HepG2 (cell line): Measurements from ENCODE around the gene UBE2S. TPM values are rescaled to one million over a fixed set of nuclear protein-coding genes. Genes with fewer than 3 reads are reported as not detected.

Experiments
- ATAC-seq: fragments of 200-7000 bp; cut with Tn5 transposase; 3 replicates; pipeline ENCODE4 v1.9.1; 2020; ENCODE audit warnings: mild to moderate bottlenecking, moderate library complexity
- BruUV-seq: library from RNA; stranded (reverse); fragments of 400-500 nt; replicated peaks from 2 replicates; lab custom pipeline; 2021; lab: Mats Ljungman, UMichigan
- CTCF ChIA-PET: fragments of 300-600 bp; formaldehyde crosslinking; extraction: SDS; loops from one replicate; lab custom pipeline; 2021; ENCODE audit warnings: low total read pairs, inconsistent platforms, low intra/inter-chr PET ratio; lab: Yijun Ruan, JAX
- POLR2A ChIA-PET: fragments of 350-600 bp; sonication (Branson Sonifier 250); formaldehyde crosslinking; loops from one replicate; lab custom pipeline; 2020; ENCODE audit warnings: antibody characterized with exemption, inconsistent platforms; lab: Yijun Ruan, JAX
- DNase-seq: peaks from one replicate; pipeline ENCODE4 v3.0.0-alpha.2; 2015; ENCODE audit warnings: low spot score
- FAIRE-seq: peaks from 3 replicates; lab custom pipeline; 2011; peaks lifted over from hg19 to GRCh38; lab: Jason Lieb, UNC
- H2AFZ ChIP-seq: one replicate; pipeline ENCODE4 v1.6.1; 2011; ENCODE audit warnings: low read length, inconsistent platforms
- H3K27ac ChIP-seq: fragments of 300-600 bp; 3 replicates; pipeline ENCODE4 v1.8.0; 2011; ENCODE audit warnings: mixed run types, mild to moderate bottlenecking, mixed read lengths, low read length, inconsistent platforms; ENCODE audit not compliant: insufficient read depth; ENCODE audit errors: extremely low read length
- H3K27me3 ChIP-seq, 2 experiments: fragments of 200-600 bp in 1 of 2; 2 replicates in 1 of 2; 3 replicates in 1 of 2; pipeline versions ENCODE4 v1.6.0 to v1.8.0; 2011; ENCODE audit warnings: low read length in 2 of 2, mild to moderate bottlenecking in 2 of 2, moderate library complexity in 2 of 2, inconsistent platforms in 1 of 2; ENCODE audit not compliant: insufficient read depth in 2 of 2, control insufficient read depth in 1 of 2
- H3K36me3 ChIP-seq, 2 experiments: fragments of 200-600 bp in 1 of 2; replicated peaks in 1 of 2; 2 replicates in 1 of 2; 3 replicates in 1 of 2; pipeline versions ENCODE4 v1.5.1 to v1.8.0; 2011; ENCODE audit warnings: low read length in 2 of 2, inconsistent platforms in 1 of 2; ENCODE audit not compliant: insufficient read depth in 2 of 2, control insufficient read depth in 1 of 2
- H3K4me1 ChIP-seq: 2 replicates; pipeline ENCODE4 v1.5.1; 2012; ENCODE audit warnings: low read length, inconsistent platforms; ENCODE audit not compliant: insufficient read depth
- H3K4me2 ChIP-seq: 2 replicates; pipeline ENCODE4 v1.6.0; 2011; ENCODE audit warnings: low read depth, low read length, inconsistent platforms
- H3K4me3 ChIP-seq, 3 experiments: fragments of 200-600 bp in 1 of 3; sonication (generic), shearing (Covaris generic) in 1 of 3; replicated peaks in 1 of 3; 2 replicates each; pipeline ENCODE4 v1.5.1; 2011 to 2016; ENCODE audit warnings: low read length in 3 of 3, inconsistent platforms in 2 of 3, low read depth in 2 of 3, mild to moderate bottlenecking in 2 of 3, control low read depth in 1 of 3, mixed read lengths in 1 of 3; ENCODE audit not compliant: insufficient read depth in 1 of 3
- H3K79me2 ChIP-seq: one replicate; pipeline ENCODE4 v1.6.1; 2011; ENCODE audit warnings: low read length, inconsistent platforms; ENCODE audit not compliant: insufficient read depth
- H3K9ac ChIP-seq: 2 replicates; pipeline ENCODE4 v1.6.0; 2011; ENCODE audit warnings: mild to moderate bottlenecking, low read depth, low read length, inconsistent platforms; ENCODE audit not compliant: insufficient read depth
- H3K9me3 ChIP-seq: 2 replicates; pipeline ENCODE4 v1.5.1; 2012; ENCODE audit warnings: mild to moderate bottlenecking, low read length
- H4K20me1 ChIP-seq: 2 replicates; pipeline ENCODE4 v1.6.0; 2011; ENCODE audit warnings: inconsistent platforms, mild to moderate bottlenecking, low read length, moderate library complexity; ENCODE audit not compliant: insufficient read depth
- EZH2 ChIP-seq: conservative IDR thresholded peaks from 2 replicates; pipeline ENCODE4 v1.6.1; 2012; ENCODE audit warnings: mild to moderate bottlenecking, low read depth, low read length, moderate library complexity
- POLR2G ChIP-seq: fragments of 200-400 bp; formaldehyde crosslinking; IDR thresholded peaks from 2 replicates; pipeline ENCODE4 v1.6.1; 2018; ENCODE audit warnings: mild to moderate bottlenecking, low read depth, low read length, moderate library complexity
- RFX1 ChIP-seq: fragments of 450-650 bp; IDR thresholded peaks from 2 replicates; pipeline ENCODE4 v1.6.1; 2017
- SIN3B ChIP-seq: fragments of 150-350 bp; IDR thresholded peaks from 2 replicates; pipeline ENCODE4 v1.6.1; 2014; ENCODE audit warnings: low read length
- ZBTB21 ChIP-seq: sonication (generic); formaldehyde crosslinking; IDR thresholded peaks from 2 replicates; pipeline ENCODE4 v1.4.0; 2020; ENCODE audit warnings: missing genetic modification reagents
- ZSCAN9 ChIP-seq: IDR thresholded peaks from 2 replicates; pipeline ENCODE4 v1.6.1; 2016; ENCODE audit warnings: borderline replicate concordance
- WGBS: methylation state at CpG from one replicate; pipeline ENCODE4 v1.1.6; 2017; ENCODE audit warnings: low lambda C conversion rate; 5-methylcytosine and 5-hydroxymethylcytosine counted together
- in situ Hi-C: cut with HindIII; loops from 2 replicates; pipeline ENCODE4 v1.10.0; 2017; ENCODE audit warnings: low pct_unique_long_range_greater_than_20kb; ENCODE audit not compliant: extremely low pct_ligation_motif_present
- intact Hi-C: fragments of 100-400 bp; cut with micrococcal nuclease; formaldehyde crosslinking; loops from one replicate; pipeline ENCODE4 v1.10.0; 2022; ENCODE audit not compliant: unreplicated experiment
- polyA plus RNA-seq, 8 experiments: library from polyadenylated mRNA; depleted of rRNA in 3 of 8; stranded (reverse) in 7 of 8; unstranded in 1 of 8; fragments of >200 nt; fragmentation: Illumina TruSeq in 4 of 8; extraction: Trizol in 4 of 8; gene quantifications; 2 replicates each; pipeline versions ENCODE4 v1.2.1 to v1.2.3, GENCODE V29; 2011 to 2016; ENCODE audit warnings: low read depth in 4 of 8, missing spikeins in 1 of 8, mixed read lengths in 1 of 8; ENCODE audit not compliant: insufficient read depth in 1 of 8
- total RNA-seq, 5 experiments: library from RNA; depleted of rRNA; stranded (reverse); fragments of >200 nt; fragmentation: Illumina TruSeq; extraction: Trizol; gene quantifications; 2 replicates each; pipeline ENCODE4 v1.2.3, GENCODE V29; 2016; ENCODE audit warnings: low read depth in 1 of 5
- TF ChIP-seq, protein P1 (sequence below): sonication (generic); formaldehyde crosslinking; IDR thresholded peaks from 2 replicates; pipeline ENCODE4 v1.8.1; 2023; ENCODE audit warnings: missing genetic modification reagents, inconsistent platforms, borderline replicate concordance

The UBE2S gene
- total and polyA plus RNA-seq, 2 of the 13 experiments (the other 11 are each of a cell fraction or from before 2014, with no cell fraction given) = 32.2 to 39.3 TPM

DNA sequence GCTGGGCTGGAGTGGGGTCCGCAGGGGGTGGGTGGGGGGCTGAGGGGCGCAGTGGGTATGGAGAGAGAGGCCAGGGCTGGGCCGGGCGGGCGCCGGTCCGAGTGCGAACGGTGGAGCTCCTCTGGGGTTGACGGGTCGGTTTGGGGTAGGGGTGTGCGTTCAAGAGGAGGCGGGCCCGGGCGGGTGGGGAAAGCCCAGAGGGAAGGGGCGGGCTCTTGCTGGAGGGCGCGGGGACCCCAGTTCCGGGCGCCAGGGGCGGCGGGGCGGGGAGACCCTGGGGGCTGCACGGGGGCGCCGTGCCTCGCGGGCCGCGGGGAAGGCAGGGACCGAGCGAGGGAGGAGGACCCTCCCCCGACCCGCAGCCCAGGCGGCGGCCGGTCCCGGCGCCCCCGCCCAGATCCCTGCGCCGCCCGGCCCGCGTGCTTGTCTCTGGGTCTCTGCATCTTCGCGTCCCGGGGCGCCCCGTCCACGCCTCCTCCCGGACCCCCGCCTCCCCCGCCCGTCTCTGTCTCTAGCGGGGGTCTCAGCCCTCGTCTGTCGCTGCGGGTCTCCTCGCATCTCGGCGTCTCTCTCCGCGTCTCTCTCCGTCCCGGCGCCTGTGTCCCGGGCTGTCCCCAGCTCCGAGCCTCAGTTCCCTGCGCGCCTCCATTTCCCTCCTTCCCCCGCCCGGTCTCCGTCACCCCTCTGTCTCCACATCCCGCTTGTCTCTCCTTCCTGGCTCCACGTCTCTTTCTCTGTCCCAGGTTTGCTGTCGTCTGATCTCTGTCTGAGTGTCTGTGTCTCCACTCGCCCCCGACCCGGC is 43.8 kb upstream of the UBE2S start:
- no TSS peak for BruUV-seq
- FAIRE-seq (no peak), DNase-seq (no peak), ATAC-seq (peak; percentile 29)
- Histone ChIP-seq H3K9me3 (no peaks in the 10 kb centered on the region), H3K27me3 (peaks cover 0 to 25% of the 10 kb centered on the region in 2 experiments; a peak in 4 of 5 replicates), H3K4me1 (peaks cover 14% of the 10 kb centered on the region), H3K79me2 (no peaks in the 10 kb centered on the region), H3K4me3 (peak overlapping the region; percentile 4 to 31 (median 23); a peak in 2 of 6 replicates), H3K4me2 (peak overlapping the region; percentile 36; the same call in 1 of the 2 replicates), H2AFZ (no peak overlapping the region), H4K20me1 (peaks cover 10% of the 10 kb centered on the region; the same call in 1 of the 2 replicates), H3K27ac (no peak overlapping the region), H3K36me3 (peaks cover 0 to 6% of the 10 kb centered on the region in 2 experiments; a peak in 2 of 5 replicates), H3K9ac (no peak overlapping the region)
- no peak for TF ChIP-seq RFX1
- TF ChIP-seq ZBTB21 (CRISPR knock-in tag) = no peak
- peak; percentile 88 for TF ChIP-seq EZH2
- TF ChIP-seq POLR2G = 0 out of 2 replicates have a peak, but pooled peaks have one; percentile 6
- no peak for TF ChIP-seq ZSCAN9 (CRISPR knock-in tag)
- TF ChIP-seq, protein P1, sequence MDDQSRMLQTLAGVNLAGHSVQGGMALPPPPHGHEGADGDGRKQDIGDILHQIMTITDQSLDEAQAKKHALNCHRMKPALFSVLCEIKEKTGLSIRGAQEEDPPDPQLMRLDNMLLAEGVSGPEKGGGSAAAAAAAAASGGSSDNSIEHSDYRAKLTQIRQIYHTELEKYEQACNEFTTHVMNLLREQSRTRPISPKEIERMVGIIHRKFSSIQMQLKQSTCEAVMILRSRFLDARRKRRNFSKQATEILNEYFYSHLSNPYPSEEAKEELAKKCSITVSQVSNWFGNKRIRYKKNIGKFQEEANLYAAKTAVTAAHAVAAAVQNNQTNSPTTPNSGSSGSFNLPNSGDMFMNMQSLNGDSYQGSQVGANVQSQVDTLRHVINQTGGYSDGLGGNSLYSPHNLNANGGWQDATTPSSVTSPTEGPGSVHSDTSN = no peak
- TF ChIP-seq SIN3B = no peak
- ChIA-PET CTCF (no interaction called here), POLR2A (interaction anchor here (0.7 to 3.3 kb wide), 2 partner anchors 44 kb away, joined by 4 to 11 read pairs; partner anchors contain the start of gene UBE2S)
- intact Hi-C loops = no loop called here
- WGBS = 15% methylated on average over 31 of the region's 80 CpGs
- in situ Hi-C loops = no loop called here
